Measurements from ENCODE around the gene FAM200B.

FAM200B gene

GRCh38 chr4:15706646-15707362, 25.2 kb downstream of the FAM200B start:
- no peak overlapping the region for H3K9ac ChIP-seq (ENCODE audit: low read length)
- H3K36me3 ChIP-seq (ENCODE audit: control insufficient read depth, insufficient read depth, low read length) = no peaks in the 10 kb centered on the region
- H3K4me3 ChIP-seq (ENCODE audit: low read length) = no peak overlapping the region
- H3K4me1 ChIP-seq (ENCODE audit: control insufficient read depth, insufficient read depth, low read length) = no peaks in the 10 kb centered on the region
- H3K9me3 ChIP-seq (ENCODE audit: control insufficient read depth, low read length) = no peaks in the 10 kb centered on the region
- H3K27me3 ChIP-seq (ENCODE audit: control insufficient read depth, insufficient read depth, low read length) = no peaks in the 10 kb centered on the region

GRCh38 chr4:15707363-15707715, 25.7 kb downstream of the FAM200B start:
- no peaks in the 10 kb centered on the region for H3K36me3 ChIP-seq (ENCODE audit: control insufficient read depth, insufficient read depth, low read length)
- no peaks in the 10 kb centered on the region for H3K9me3 ChIP-seq (ENCODE audit: control insufficient read depth, low read length)
- H3K27me3 ChIP-seq (ENCODE audit: control insufficient read depth, insufficient read depth, low read length) = no peaks in the 10 kb centered on the region
- no peak overlapping the region for H3K4me3 ChIP-seq (ENCODE audit: low read length)
- no peaks in the 10 kb centered on the region for H3K4me1 ChIP-seq (ENCODE audit: control insufficient read depth, insufficient read depth, low read length)
- H3K9ac ChIP-seq (ENCODE audit: low read length) = no peak overlapping the region

- H3K36me3 ChIP-seq (ENCODE audit: control insufficient read depth, insufficient read depth, low read length) = no peaks in the 10 kb centered on the region
- no peak overlapping the region for H3K9ac ChIP-seq (ENCODE audit: low read length)
- no peaks in the 10 kb centered on the region for H3K4me1 ChIP-seq (ENCODE audit: control insufficient read depth, insufficient read depth, low read length)
- no peak overlapping the region for H3K4me3 ChIP-seq (ENCODE audit: low read length)
- H3K9me3 ChIP-seq (ENCODE audit: control insufficient read depth, low read length) = no peaks in the 10 kb centered on the region
- H3K27me3 ChIP-seq (ENCODE audit: control insufficient read depth, insufficient read depth, low read length) = no peaks in the 10 kb centered on the region
These were observed 30.1 kb downstream of the FAM200B start for GRCh38 chr4:15711762-15712161.

GRCh38 chr4:15712214-15712613, 30.6 kb downstream of the FAM200B start:
- Histone ChIP-seq H3K4me1 (ENCODE audit: control insufficient read depth, insufficient read depth, low read length) (no peaks in the 10 kb centered on the region), H3K36me3 (ENCODE audit: control insufficient read depth, insufficient read depth, low read length) (no peaks in the 10 kb centered on the region), H3K9me3 (ENCODE audit: control insufficient read depth, low read length) (no peaks in the 10 kb centered on the region), H3K4me3 (ENCODE audit: low read length) (no peak overlapping the region), H3K27me3 (ENCODE audit: control insufficient read depth, insufficient read depth, low read length) (no peaks in the 10 kb centered on the region), H3K9ac (ENCODE audit: low read length) (no peak overlapping the region)

GRCh38 chr4:15714141-15714540, 32.5 kb downstream of the FAM200B start:
- Histone ChIP-seq H3K27me3 (ENCODE audit: control insufficient read depth, insufficient read depth, low read length) (no peaks in the 10 kb centered on the region), H3K4me3 (ENCODE audit: low read length) (no peak overlapping the region), H3K9me3 (ENCODE audit: control insufficient read depth, low read length) (no peaks in the 10 kb centered on the region), H3K4me1 (ENCODE audit: control insufficient read depth, insufficient read depth, low read length) (no peaks in the 10 kb centered on the region), H3K9ac (ENCODE audit: low read length) (no peak overlapping the region), H3K36me3 (ENCODE audit: control insufficient read depth, insufficient read depth, low read length) (no peaks in the 10 kb centered on the region)

GRCh38 chr4:15714646-15715435, 33.2 kb downstream of the FAM200B start:
- Histone ChIP-seq H3K27me3 (ENCODE audit: control insufficient read depth, insufficient read depth, low read length) (no peaks in the 10 kb centered on the region), H3K9ac (ENCODE audit: low read length) (no peak overlapping the region), H3K36me3 (ENCODE audit: control insufficient read depth, insufficient read depth, low read length) (no peaks in the 10 kb centered on the region), H3K4me1 (ENCODE audit: control insufficient read depth, insufficient read depth, low read length) (no peaks in the 10 kb centered on the region), H3K4me3 (ENCODE audit: low read length) (no peak overlapping the region), H3K9me3 (ENCODE audit: control insufficient read depth, low read length) (no peaks in the 10 kb centered on the region)

GRCh38 chr4:15716115-15716514, 34.5 kb downstream of the FAM200B start:
- Histone ChIP-seq H3K9ac (ENCODE audit: low read length) (no peak overlapping the region), H3K27me3 (ENCODE audit: control insufficient read depth, insufficient read depth, low read length) (no peaks in the 10 kb centered on the region), H3K9me3 (ENCODE audit: control insufficient read depth, low read length) (no peaks in the 10 kb centered on the region), H3K36me3 (ENCODE audit: control insufficient read depth, insufficient read depth, low read length) (no peaks in the 10 kb centered on the region), H3K4me3 (ENCODE audit: low read length) (no peak overlapping the region), H3K4me1 (ENCODE audit: control insufficient read depth, insufficient read depth, low read length) (no peaks in the 10 kb centered on the region)

- H3K36me3 ChIP-seq (ENCODE audit: control insufficient read depth, insufficient read depth, low read length) = no peaks in the 10 kb centered on the region
- no peaks in the 10 kb centered on the region for H3K9me3 ChIP-seq (ENCODE audit: control insufficient read depth, low read length)
- no peak overlapping the region for H3K4me3 ChIP-seq (ENCODE audit: low read length)
- H3K9ac ChIP-seq (ENCODE audit: low read length) = no peak overlapping the region
- H3K4me1 ChIP-seq (ENCODE audit: control insufficient read depth, insufficient read depth, low read length) = no peaks in the 10 kb centered on the region
- no peaks in the 10 kb centered on the region for H3K27me3 ChIP-seq (ENCODE audit: control insufficient read depth, insufficient read depth, low read length)
These were observed 35.5 kb downstream of the FAM200B start for GRCh38 chr4:15717086-15717485.

GRCh38 chr4:15717657-15718416, 36.2 kb downstream of the FAM200B start:
- no peaks in the 10 kb centered on the region for H3K36me3 ChIP-seq (ENCODE audit: control insufficient read depth, insufficient read depth, low read length)
- no peaks in the 10 kb centered on the region for H3K9me3 ChIP-seq (ENCODE audit: control insufficient read depth, low read length)
- no peaks in the 10 kb centered on the region for H3K27me3 ChIP-seq (ENCODE audit: control insufficient read depth, insufficient read depth, low read length)
- H3K4me1 ChIP-seq (ENCODE audit: control insufficient read depth, insufficient read depth, low read length) = no peaks in the 10 kb centered on the region
- H3K4me3 ChIP-seq (ENCODE audit: low read length) = no peak overlapping the region
- H3K9ac ChIP-seq (ENCODE audit: low read length) = no peak overlapping the region

- H3K36me3 ChIP-seq (ENCODE audit: control insufficient read depth, insufficient read depth, low read length) = no peaks in the 10 kb centered on the region
- H3K9me3 ChIP-seq (ENCODE audit: control insufficient read depth, low read length) = no peaks in the 10 kb centered on the region
- H3K4me3 ChIP-seq (ENCODE audit: low read length) = no peak overlapping the region
- H3K27me3 ChIP-seq (ENCODE audit: control insufficient read depth, insufficient read depth, low read length) = no peaks in the 10 kb centered on the region
- no peak overlapping the region for H3K9ac ChIP-seq (ENCODE audit: low read length)
- no peaks in the 10 kb centered on the region for H3K4me1 ChIP-seq (ENCODE audit: control insufficient read depth, insufficient read depth, low read length)
These were observed 36.8 kb downstream of the FAM200B start for GRCh38 chr4:15718465-15718864.

GRCh38 chr4:15718959-15719358, 37.3 kb downstream of the FAM200B start:
- H3K4me3 ChIP-seq (ENCODE audit: low read length) = no peak overlapping the region
- no peaks in the 10 kb centered on the region for H3K9me3 ChIP-seq (ENCODE audit: control insufficient read depth, low read length)
- H3K27me3 ChIP-seq (ENCODE audit: control insufficient read depth, insufficient read depth, low read length) = no peaks in the 10 kb centered on the region
- H3K4me1 ChIP-seq (ENCODE audit: control insufficient read depth, insufficient read depth, low read length) = no peaks in the 10 kb centered on the region
- H3K9ac ChIP-seq (ENCODE audit: low read length) = no peak overlapping the region
- no peaks in the 10 kb centered on the region for H3K36me3 ChIP-seq (ENCODE audit: control insufficient read depth, insufficient read depth, low read length)

GRCh38 chr4:15719506-15719905, 37.9 kb downstream of the FAM200B start:
- H3K9me3 ChIP-seq (ENCODE audit: control insufficient read depth, low read length) = no peaks in the 10 kb centered on the region
- H3K36me3 ChIP-seq (ENCODE audit: control insufficient read depth, insufficient read depth, low read length) = no peaks in the 10 kb centered on the region
- no peak overlapping the region for H3K4me3 ChIP-seq (ENCODE audit: low read length)
- no peaks in the 10 kb centered on the region for H3K27me3 ChIP-seq (ENCODE audit: control insufficient read depth, insufficient read depth, low read length)
- H3K4me1 ChIP-seq (ENCODE audit: control insufficient read depth, insufficient read depth, low read length) = no peaks in the 10 kb centered on the region
- no peak overlapping the region for H3K9ac ChIP-seq (ENCODE audit: low read length)
